Mesodermal cell (in vitro differentiated cells): Measurements from ENCODE around the gene DUSP22.

ENCODE experiments used
- H3K27ac ChIP-seq: 2 replicates; pipeline ENCODE4 v1.7.0; 2013; ENCODE audit warnings: mild to moderate bottlenecking, low read depth, low read length, moderate library complexity; ENCODE audit not compliant: severe bottlenecking
- H3K36me3 ChIP-seq: 2 replicates; pipeline ENCODE4 v1.7.1; 2013; ENCODE audit warnings: mild to moderate bottlenecking, low read length, moderate library complexity; ENCODE audit not compliant: control insufficient read depth, insufficient read depth
- H3K4me1 ChIP-seq: one replicate; pipeline ENCODE4 v1.7.1; 2013; ENCODE audit warnings: mild to moderate bottlenecking, low read length; ENCODE audit not compliant: insufficient read depth, control insufficient read depth, poor library complexity, severe bottlenecking
- H3K4me3 ChIP-seq: 2 replicates; pipeline ENCODE4 v1.7.0; 2013; ENCODE audit warnings: low read length, control low read depth, mild to moderate bottlenecking; ENCODE audit not compliant: insufficient read depth, poor library complexity, severe bottlenecking; ENCODE audit errors: extremely low read depth
- H3K9me3 ChIP-seq: 2 replicates; pipeline ENCODE4 v1.7.1; 2013; ENCODE audit warnings: mild to moderate bottlenecking, low read length, moderate library complexity; ENCODE audit not compliant: control insufficient read depth
- WGBS, 2 experiments: methylation state at CpG; one replicate each; pipeline ENCODE4 v1.1.5; 2013; ENCODE audit warnings: missing lambda C conversion rate in 2 of 2; ENCODE audit not compliant: insufficient coverage in 2 of 2; 5-methylcytosine and 5-hydroxymethylcytosine counted together

The DUSP22 gene

DNA sequence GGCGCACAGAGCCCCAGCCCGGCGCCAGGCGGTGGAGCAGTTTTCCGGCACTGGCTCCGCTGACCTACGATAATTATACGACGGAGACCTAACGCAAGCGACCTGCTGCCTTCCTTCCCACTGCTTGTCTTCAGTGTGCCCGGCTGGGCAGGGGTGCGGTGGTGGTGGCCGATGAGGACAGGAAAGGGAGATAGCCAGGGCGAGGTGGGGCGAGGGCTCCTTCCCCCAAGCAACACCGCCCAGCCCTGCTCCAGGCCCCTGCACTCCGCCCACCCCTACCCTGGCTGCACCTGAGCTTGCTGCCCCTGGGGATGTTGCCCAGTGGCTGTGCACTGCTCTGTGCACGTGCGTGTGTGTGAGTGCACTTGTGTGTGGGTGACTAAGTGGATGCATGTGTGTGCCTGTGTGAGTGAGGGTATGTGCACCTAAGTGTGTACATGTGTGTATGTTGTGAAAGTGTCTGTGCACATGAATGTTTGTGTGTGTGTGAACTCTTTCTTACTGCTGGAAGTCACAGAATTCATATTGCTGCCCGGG, 56.6 kb downstream of the DUSP22 start:
- H3K27ac ChIP-seq, result no peak overlapping the region
- no peaks in the 10 kb centered on the region for H3K4me1 ChIP-seq
- peaks cover 13% of the 10 kb centered on the region for H3K36me3 ChIP-seq
- no peak overlapping the region for H3K4me3 ChIP-seq
- H3K9me3 ChIP-seq, result peaks cover 5% of the 10 kb centered on the region
- WGBS, 2 experiments, result 88 to 92% methylated on average over 19 to 20 of the region's 21 CpGs

DNA sequence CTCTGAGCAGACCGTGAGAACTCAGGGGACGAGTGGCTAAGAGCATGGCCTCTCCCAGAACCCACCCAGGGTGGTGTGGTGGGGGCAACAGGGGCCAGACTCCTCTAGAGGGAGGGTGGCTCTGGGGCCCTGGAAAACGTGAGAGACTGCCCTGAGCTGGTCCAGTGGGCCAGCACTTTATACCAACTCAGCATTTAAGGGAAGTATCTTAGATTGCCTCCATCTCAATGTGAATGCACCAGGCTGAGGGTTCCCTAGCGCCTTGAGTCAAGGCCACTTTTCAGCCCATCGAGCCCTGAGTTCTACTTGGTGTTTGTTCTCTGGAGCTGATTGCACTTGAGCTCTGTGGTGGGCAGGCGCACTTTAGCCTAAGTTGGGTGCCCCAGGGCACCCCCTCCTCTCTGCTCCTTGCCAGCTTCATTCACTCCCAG, 57.2 kb downstream of the DUSP22 start:
- no peak overlapping the region for H3K4me3 ChIP-seq
- 73 to 88% methylated on average over 5 to 6 of the region's 6 CpGs for WGBS, 2 experiments
- peaks cover 5% of the 10 kb centered on the region for H3K9me3 ChIP-seq
- no peak overlapping the region for H3K27ac ChIP-seq
- H3K4me1 ChIP-seq, result no peaks in the 10 kb centered on the region
- peaks cover 13% of the 10 kb centered on the region for H3K36me3 ChIP-seq

DNA sequence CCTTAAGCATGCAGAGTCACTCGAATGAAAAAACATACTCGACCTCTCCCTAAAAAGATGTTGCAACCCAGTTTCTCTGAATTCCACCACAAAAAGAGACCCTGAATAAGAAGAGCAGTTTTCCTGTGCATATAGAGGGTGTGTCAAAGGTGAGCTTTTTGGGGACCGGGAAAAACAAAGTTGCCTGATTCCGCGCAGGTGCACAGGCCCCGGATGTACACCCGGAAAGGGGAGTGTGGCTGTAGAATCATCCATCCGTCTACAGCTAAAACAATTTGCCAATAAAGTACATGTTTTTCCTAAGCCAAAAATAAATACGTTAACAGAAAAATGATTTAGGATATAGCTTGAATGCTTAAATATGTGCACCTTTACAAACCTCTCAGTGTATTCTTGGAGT, 58.1 kb downstream of the DUSP22 start:
- Histone ChIP-seq H3K9me3 (peaks cover 8% of the 10 kb centered on the region), H3K4me3 (no peak overlapping the region), H3K27ac (no peak overlapping the region), H3K36me3 (peaks cover 13% of the 10 kb centered on the region), H3K4me1 (no peaks in the 10 kb centered on the region)
- 93 to 94% methylated on average over 4 to 5 of the region's 9 CpGs for WGBS, 2 experiments

DNA sequence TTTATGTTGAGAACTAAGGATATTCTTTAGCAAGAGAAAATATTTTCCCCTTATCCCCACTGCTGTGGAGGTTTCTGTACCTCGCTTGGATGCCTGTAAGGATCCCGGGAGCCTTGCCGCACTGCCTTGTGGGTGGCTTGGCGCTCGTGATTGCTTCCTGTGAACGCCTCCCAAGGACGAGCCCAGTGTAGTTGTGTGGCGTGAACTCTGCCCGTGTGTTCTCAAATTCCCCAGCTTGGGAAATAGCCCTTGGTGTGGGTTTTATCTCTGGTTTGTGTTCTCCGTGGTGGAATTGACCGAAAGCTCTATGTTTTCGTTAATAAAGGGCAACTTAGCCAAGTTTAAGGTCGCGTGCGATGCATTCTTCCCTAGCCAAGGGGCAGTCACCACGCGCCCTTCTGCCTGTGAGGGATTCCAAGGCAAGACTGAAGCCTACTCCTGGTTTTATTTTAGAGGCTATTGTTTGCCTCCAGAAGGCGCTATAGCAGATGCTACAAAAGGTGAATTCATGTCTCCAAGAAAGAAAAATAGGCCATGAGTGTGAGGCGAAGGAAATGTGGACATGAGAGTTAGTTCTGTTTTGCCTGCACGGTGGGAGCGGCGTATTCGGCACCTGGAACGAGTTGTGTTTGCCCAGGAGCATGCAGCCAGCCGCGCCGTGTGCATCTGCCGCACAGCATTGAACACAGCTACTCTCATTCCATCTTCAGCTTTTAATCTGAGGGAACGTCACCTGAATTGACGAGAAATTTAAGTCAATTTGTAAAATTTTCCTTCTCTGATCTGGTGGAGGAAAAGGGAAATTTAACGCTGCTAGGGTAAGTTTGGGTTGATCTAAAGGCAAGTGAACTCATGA, 59.0 kb downstream of the DUSP22 start:
- H3K9me3 ChIP-seq, result peaks cover 9% of the 10 kb centered on the region
- WGBS, 2 experiments, result 89 to 90% methylated on average over 31 of the region's 31 CpGs
- H3K27ac ChIP-seq, result no peak overlapping the region
- H3K4me1 ChIP-seq, result no peaks in the 10 kb centered on the region
- peaks cover 13% of the 10 kb centered on the region for H3K36me3 ChIP-seq
- no peak overlapping the region for H3K4me3 ChIP-seq

DNA sequence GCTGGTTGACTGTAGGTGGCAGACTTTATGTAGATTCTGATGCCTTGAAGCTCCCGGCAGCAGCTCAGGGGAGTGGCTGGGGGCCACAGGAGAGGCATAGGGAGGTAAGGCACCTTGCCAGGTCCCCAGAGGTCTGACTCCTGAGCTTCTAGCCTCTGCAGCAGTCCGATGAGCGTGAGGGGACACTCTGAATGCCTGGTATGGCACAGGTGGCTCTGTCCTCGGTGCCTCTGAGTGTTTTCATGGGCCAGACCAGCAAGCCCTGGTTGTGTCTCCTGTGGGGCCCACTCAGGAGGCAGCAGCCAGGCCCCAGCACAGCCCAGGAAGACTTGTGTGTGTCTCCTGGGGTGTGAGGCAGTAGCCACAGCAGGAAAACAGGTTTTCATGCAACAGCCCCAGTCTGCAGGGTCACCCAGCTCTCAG, 59.6 kb downstream of the DUSP22 start:
- Histone ChIP-seq H3K36me3 (peaks cover 8% of the 10 kb centered on the region), H3K4me3 (no peak overlapping the region), H3K4me1 (no peaks in the 10 kb centered on the region), H3K9me3 (peaks cover 9% of the 10 kb centered on the region), H3K27ac (no peak overlapping the region)
- 67 to 80% methylated on average over 4 of the region's 4 CpGs for WGBS, 2 experiments

DNA sequence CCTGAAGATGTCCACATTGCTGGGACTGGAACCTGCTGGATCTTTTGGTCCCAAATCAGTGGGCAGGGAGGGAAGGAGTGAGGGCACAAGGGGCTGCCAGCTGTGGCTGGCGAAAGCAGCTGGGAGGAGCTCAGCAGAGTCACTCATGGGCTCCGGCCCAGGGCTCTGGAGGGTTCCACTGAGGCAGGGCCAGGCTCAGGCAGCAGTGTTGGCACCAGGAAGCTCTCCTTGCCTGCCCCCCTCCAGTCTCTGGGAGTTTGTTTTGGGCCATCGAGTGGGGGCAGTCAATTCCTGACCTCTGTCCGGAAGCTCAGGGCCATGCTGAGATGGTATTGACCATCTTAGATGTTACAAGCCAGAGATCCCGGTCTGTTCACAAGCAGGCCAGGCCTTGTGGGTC, 60.2 kb downstream of the DUSP22 start:
- H3K4me1 ChIP-seq, result no peaks in the 10 kb centered on the region
- H3K9me3 ChIP-seq, result peaks cover 9% of the 10 kb centered on the region
- H3K36me3 ChIP-seq, result peaks cover 7% of the 10 kb centered on the region
- WGBS, 2 experiments, result 84 to 91% methylated on average over 5 of the region's 5 CpGs
- H3K4me3 ChIP-seq, result no peak overlapping the region
- no peak overlapping the region for H3K27ac ChIP-seq

DNA sequence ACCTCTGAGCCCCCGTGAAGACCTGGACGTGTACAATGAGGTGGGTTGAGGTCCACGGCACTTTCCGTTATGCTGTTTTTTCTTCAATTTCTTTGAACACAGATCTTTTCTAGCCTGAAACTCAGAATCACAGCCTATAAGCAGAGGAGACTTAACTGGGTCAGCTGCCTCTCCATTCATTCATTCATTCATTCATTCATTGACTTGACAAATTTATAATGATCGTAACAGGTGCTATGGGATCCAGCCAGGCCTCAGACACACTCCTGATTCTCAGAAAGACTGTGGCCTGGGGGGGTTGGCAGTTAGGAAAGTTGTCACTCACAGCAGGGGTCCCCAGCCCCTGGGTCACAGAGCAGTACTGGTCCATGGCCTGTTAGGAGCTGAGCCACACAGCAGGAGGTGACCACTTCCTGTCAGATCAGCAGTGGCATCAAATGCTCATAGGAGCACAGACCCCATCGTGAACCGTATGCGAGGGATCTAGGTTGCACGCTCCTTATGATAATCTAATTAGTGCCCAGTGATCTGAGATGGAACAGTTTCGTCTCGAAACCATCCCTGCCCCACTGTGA, 60.7 kb downstream of the DUSP22 start:
- Histone ChIP-seq H3K4me3 (no peak overlapping the region), H3K36me3 (peaks cover 7% of the 10 kb centered on the region), H3K4me1 (no peaks in the 10 kb centered on the region), H3K27ac (no peak overlapping the region), H3K9me3 (peaks cover 9% of the 10 kb centered on the region)
- 79 to 80% methylated on average over 11 of the region's 11 CpGs for WGBS, 2 experiments

DNA sequence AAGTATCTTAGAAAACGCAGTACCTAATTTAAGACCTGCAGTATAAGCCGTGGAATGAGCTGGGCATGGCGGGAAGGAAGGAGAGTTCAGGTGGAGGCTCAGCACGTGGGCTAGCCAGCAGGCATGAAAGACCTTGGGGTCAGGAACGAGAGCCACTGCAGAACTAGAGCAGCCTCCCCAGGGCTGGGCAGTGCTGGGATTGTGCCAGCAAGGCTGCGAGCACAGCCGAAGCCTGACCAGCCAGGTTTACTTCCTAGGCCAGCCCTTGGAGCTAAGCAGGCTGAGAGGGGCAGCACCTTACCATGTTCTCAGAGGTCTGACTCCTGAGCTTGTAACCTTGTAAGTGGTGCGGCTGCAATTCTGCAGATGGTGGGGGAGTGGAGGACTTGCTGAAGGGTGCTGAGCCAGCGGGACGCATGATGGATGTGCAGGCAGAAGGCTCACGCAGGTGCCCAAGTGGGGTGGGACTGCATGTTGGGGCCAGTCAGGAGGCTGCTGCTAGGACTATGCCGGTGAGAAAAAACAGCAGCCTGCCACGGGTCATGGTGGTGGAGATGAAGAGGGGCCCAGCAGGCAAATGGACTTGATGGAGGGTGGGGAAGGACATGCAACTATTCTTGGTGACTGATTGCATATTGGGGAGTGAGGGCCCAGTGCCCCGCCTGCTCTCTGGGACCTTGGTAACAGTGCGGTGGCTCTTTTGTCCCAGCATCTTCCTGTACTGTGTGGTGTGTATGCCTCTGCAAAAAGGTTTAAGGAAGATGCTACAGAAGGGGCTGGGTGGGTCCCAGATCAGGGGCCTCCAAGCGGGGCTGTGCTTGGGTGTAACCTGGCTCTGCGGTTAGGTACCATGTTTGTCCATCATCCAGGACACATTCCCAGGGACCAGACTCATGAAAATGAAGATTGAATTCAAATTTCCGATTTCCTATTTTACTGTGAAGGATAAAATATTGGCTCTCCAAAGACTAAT, 61.6 kb downstream of the DUSP22 start:
- H3K27ac ChIP-seq, result no peak overlapping the region
- peaks cover 9% of the 10 kb centered on the region for H3K9me3 ChIP-seq
- 88 to 92% methylated on average over 16 to 18 of the region's 18 CpGs for WGBS, 2 experiments

DNA sequence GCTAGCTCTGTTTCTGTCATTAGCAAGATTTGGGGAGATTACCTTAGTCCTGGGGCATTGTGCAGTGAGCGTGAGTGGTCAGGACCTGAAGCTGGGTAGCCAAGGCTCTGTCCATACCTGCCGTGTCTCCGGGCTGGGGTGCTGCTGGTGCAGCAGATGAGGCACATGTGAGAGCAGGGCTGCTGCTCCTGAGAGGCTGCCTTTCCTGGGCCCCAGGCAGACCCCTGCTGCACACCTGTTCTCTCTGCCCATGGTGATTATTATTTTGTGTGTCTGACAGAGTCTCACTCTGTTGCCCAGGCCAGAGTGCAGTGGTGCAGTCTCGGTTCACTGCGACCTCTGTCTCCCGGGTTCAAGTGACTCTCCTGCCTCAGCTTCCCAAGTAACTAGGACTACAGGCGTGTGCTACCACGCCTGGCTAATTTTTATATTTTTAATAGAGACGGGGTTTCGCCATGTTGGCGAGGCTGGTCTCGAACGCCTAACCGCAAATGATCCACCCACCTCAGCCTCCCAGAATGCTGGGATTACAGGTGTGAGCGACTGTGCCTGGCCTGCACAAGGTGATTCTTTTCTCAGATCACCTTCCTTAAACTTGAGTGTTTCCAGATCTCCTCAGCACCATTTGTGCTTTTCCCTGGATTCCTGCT, 62.5 kb downstream of the DUSP22 start:
- Histone ChIP-seq H3K36me3 (no peaks in the 10 kb centered on the region), H3K4me3 (no peak overlapping the region), H3K27ac (no peak overlapping the region), H3K4me1 (no peaks in the 10 kb centered on the region), H3K9me3 (peaks cover 9% of the 10 kb centered on the region)
- WGBS, 2 experiments, result 84 to 90% methylated on average over 11 to 15 of the region's 15 CpGs

More for the DNA sequence above, 61.6 kb downstream of the DUSP22 start:
- Histone ChIP-seq H3K4me3 (no peak overlapping the region), H3K36me3 (peaks cover 3% of the 10 kb centered on the region), H3K4me1 (no peaks in the 10 kb centered on the region)
